ENCODE measurements around the gene ITGB1.

GRCh38 chr10:32946108-32946507 lies 11.9 kb downstream of the ITGB1 start:
- TF ChIP-seq EZH2 (IDR thresholded peaks at IDR 0.05; ENCODE audit: insufficient read depth, poor library complexity, severe bottlenecking) (no peak), EZH2phosphoT487 (IDR thresholded peaks at IDR 0.05; ENCODE audit: insufficient read depth, low read depth) (no peak)
